RCC 7860 (cell line): ENCODE results near the gene ZC3H7A.
"Not testable (repeated sequence)": the region's sequence is repeated elsewhere in the genome, so short reads cannot be mapped to it uniquely, and the experiment has no call there.

ENCODE experiments used
- DNase-seq: peaks from one replicate; pipeline ENCODE4 v3.0.0-alpha.2; 2015; ENCODE audit warnings: low spot score
- FAIRE-seq: peaks from 2 replicates; lab custom pipeline; 2012; peaks lifted over from hg19 to GRCh38; lab: Jason Lieb, UNC

ZC3H7A gene

DNA sequence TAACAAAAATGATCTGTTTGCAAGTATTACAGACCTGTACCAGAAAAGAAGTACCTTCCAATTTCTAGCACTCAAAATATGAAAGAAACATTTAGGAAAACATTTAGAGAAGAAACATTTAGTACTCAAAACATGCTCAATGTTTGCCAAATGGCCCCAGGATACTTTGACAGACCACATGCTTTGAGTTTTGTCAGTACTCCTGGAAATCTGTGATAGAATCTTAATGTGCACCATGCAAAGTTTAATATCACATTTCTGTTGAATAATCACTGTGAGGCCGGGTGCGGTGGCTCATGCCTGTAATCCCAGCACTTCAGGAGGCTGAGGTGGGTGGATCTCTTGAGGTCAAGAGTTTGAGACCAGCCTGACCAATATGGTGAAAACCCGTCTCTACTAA, 8.5 kb upstream of the ZC3H7A start:
- FAIRE-seq (no peak), DNase-seq (no peak)

DNA sequence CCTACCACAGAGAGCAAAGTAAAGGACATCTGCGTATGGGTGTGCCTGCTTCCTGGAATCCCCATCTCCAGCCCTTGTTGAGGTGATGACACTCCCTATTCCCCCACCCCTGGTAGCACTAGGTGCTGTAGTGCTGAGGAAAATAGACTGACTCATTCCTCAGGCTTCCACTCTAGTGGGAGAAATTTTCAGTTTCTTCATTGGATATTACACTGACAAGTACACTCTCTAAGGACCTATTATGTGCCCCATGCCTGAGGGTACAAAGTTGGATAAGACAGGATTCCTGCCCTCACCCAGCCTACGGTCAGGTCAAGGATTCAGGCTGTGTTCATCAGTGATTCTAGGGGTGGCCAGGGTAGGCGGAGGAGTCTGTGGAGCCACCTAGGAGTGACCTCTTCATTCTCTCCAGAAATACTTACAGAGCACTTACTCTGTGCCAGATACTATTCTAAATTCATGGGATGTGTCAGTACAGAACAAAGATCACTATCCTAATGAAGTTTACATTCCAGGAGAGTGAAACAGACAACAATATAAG, 4.5 kb upstream of the ZC3H7A start:
- no peak for FAIRE-seq
- no peak for DNase-seq

DNA sequence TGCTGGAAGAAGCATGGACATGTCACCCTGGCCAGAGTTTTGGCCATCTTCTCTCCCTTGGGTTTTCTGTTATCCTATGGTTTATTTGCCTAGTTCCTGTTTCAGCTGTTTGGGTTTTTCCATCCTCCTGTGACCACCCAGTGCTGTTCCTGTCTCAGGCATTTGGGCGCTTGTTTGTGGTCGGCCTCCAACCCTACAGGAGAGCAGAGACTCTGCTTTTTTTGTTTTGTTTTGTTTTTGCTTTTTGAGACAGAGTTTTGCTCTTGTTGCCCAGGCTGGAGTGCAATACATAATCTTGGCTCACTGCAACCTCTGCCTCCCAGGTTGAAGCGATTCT, 3.3 kb upstream of the ZC3H7A start:
- DNase-seq (no peak), FAIRE-seq (no peak)

DNA sequence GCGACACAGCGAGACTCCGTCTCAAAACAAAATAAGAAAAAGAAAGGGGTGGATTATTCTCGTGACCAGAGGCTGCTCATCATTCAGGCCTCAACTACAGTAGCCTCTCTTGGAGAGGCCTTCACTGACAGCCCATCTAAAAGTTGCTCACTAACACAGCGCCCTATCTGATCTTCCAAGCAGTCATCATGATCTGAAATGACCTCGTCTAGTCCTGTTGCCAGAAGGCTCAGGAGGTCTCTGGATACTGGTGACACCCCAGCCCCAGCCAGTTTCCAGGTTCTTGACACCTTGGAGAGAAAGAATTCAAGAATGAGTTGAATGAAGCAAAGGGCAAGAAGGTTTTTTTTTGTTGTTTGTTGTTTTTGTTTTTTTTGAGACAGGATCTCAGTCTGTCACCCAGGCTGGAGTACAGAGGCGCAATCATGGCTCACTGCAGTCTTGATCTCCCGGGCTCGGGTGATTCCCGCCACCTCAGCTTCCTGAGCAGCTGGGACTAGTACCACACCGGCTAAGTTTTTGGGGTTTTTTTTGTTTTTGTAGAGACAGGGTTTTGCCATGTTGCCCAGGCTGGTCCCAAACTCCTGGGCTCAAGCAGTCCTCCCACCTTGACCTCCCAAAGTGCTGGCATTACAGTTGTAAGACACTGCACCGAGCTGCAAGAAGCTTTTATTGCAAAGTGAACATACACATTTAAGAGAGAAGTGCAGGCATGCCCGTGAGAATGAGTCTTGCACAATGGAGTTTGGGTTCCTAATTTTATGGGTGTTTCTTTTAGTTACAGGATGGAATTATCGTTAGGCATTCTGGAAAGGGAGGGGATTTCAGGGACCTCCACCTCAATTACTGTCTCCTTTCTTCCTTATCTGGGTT, 2.7 kb upstream of the ZC3H7A start:
- FAIRE-seq, result no peak
- DNase-seq, result no peak

DNA sequence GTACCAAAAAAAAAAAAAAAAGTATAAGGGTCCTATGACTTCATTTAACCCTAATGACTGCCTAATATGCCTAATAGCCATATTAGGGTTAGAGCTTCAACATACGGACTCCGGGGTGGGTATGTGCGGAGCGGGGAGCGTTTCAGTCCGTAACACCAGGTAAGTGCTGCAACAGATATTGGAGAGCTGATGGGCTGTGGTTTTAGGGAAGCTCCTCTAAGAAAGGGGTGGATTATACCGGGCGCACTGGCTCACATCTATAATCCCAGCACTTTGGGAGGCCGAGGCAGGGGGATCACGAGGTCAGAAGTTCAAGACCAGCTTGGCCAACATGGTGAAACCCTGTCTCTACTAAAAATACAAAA, 1.9 kb upstream of the ZC3H7A start:
- DNase-seq (no peak), FAIRE-seq (no peak)

DNA sequence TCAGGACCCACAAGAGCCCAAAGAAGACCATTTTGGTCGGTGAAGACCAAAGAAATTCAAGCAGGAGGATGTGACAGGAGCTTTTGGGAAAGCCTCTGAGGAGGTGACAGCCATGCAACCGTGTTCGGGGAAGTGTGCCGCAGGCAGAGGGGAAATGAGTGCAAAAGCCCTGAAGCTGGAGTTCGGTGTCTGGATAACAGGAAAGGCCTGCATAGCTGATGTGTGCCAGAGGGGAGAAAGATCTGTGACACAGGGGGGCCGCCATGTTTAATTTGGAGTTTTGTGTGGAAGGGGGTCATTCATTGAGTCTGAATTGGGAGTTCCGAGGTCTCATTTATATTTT, 870 bp upstream of the ZC3H7A start:
- FAIRE-seq, result no peak
- no peak for DNase-seq

DNA sequence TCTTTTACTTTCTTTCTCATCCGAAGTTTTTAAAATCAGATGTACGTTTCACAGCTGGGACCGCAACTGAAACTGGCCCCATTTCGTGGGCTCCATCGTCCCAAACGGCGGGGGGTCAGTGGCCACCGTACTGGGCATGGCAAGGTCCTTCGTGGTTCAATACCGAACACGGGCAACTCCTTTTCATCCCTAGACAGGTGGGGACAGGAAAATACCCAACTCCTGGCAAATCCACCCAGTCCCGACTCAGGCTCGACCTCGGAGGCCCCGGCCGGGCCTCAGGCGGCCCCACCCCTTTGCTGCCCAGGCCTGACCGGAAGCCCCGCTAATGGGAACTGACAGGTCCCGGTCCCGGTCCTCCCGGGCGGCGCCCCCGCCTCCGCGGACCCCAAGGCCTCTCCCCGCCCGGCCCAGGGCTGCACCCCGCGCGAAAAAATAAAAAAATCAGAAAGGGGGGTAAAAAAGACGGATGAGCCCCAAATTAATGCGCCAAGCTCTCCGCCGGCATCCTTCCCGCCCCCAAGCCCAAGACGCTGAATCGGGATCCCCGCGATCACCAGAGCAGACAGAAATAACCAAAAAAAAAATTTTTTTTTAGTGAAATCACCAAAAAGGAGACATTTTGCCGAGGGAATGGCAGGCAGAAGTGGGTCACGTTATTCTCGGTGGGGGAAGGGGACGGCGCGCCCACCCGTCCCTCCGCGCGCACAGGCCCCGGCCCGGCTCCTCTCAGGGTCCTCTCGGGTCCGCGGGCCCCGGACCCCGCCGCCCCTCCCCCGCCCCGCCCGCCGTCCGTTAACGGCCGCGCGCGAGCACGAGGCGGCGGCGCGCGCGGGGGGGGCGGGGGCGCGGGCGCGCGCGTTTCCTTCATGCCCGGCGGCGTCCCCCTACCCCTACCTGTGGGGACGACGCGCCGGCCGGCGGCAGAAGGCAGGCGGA, 562 bp downstream of the ZC3H7A start:
- peak; percentile 18 for DNase-seq
- no peak for FAIRE-seq

DNA sequence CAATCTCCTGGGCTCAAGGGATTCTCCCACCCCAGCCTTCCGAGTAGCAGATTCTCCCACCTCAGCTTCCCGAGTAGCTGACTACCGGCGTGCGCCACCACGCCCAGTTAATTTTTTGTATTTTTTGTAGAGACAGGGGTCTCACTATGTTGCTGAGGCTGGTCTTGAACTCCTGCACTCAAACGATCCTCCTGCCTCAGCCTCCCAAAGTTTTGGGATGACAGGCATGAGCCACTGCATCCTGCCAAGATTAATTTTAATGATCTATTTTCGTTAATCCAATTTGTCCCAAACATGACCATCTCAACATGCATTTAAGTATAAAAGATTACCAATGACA, 1.2 kb downstream of the ZC3H7A start:
- no peak for DNase-seq
- no peak for FAIRE-seq

DNA sequence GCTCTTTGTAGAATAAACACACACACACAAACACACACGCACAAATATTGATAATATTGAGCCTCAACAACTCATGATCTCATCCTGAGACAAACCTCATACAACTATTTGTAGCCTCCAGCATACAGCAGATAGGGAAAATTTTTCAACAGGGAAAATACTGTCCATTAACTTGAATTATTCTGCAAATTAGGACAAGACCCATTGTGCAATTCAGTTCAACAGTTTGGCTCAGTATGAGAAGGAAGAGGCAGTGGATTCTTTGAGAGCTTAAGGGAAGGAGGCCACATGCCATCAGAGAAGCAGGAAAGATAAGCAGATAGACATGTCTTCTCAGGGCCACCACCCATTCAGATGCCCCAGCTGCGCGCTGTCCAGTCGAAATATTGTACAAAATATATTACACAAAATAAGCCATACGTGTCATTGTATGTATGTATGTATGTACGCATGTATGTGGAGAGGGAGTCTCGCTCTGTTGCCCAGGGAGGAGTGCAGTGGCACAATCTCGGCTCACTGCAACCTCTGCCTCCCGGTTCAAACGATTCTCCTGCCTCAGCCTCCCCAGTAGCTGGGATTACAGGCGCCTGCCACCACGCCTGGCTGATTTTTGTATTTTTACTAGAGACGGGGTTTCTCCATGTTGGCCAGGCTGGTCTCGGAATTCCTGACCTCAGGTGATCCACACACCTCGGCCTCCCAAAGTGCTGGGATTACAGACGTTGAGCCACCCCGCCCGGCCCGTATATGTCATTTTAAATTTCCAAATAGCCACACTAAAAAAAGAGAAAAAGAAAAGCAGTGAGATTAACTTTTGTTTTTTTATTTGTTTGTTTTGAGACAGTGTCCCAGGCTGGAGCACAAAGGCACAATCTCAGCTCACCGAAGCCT, 1.8 kb downstream of the ZC3H7A start:
- FAIRE-seq, result no peak
- no peak for DNase-seq

DNA sequence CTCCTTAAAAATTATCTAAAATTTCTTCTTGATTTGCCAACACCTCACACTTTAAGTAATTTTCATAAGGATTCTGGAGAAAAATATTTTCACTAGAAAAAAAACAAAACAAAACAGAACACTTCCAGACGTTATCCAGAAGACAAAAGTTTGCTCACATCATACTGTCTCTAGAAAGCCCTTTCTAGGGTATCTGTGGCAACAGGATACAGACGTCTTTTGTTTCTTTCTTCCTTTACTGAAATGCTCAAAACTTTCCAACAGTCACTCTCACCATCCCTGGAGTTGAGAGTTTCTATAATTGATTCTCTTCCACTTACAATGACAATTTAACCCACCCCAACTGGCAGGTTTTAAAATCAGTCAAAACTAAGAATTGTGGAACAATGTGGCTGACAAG, 2.6 kb downstream of the ZC3H7A start:
- FAIRE-seq, result no peak

DNA sequence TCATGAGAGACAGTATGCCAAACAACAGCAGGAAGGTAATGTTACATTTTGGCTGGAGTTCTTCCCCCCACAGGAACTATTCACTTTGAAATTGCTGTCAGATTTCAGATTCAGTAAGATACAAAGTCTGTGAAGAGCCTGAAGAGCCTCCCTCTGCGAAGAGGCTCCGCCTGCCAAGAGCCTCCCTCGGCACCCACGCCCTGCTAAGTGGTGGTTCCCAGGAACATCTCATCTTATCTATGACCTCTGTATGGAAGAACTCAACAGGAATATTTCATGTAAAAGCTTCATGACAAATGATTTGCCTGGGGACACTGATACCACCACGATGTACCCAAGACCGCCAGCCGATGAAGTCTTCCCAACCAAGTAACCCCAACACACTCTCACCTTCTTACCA, 3.2 kb downstream of the ZC3H7A start:
- DNase-seq (no peak), FAIRE-seq (no peak)

More for the DNA sequence above, 2.6 kb downstream of the ZC3H7A start:
- no peak for DNase-seq

DNA sequence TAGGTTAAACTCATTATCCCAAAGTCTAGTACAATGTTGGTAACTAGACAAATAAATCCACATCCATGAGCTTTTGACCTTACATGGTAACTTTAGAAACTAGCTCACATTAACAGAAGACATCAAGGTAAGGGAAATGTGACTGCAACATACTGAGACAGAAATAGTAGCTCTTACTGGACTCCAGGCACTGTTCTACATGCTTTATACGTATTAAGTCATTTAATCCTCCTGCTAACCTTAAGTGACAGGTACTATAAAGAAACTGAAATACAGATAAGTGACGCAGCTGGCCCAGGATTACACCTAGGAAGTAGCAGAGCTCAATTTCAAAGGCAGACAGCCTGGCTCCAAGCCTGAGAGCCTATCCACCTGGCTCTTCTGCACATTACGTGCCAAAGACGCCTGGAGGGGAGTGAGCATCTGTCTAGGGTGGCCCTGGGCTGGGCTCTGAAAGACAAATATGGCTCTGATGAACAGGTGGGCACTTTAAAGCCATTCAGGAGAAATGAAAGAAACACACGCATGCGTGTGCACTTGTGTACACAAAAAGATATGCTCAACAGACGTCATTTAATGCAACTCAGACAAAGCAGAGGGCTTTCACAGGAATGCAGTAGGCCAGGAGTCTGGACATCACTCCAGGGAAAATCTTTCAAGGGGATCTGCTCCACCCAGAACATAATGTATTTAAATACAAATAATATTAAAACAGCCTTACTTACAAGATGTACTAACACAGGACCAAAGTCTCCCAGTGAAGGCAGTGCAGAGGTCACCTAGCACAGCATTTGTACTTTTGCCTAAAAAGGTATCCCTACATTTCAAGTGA, 4.4 kb downstream of the ZC3H7A start:
- no peak for FAIRE-seq
- no peak for DNase-seq

DNA sequence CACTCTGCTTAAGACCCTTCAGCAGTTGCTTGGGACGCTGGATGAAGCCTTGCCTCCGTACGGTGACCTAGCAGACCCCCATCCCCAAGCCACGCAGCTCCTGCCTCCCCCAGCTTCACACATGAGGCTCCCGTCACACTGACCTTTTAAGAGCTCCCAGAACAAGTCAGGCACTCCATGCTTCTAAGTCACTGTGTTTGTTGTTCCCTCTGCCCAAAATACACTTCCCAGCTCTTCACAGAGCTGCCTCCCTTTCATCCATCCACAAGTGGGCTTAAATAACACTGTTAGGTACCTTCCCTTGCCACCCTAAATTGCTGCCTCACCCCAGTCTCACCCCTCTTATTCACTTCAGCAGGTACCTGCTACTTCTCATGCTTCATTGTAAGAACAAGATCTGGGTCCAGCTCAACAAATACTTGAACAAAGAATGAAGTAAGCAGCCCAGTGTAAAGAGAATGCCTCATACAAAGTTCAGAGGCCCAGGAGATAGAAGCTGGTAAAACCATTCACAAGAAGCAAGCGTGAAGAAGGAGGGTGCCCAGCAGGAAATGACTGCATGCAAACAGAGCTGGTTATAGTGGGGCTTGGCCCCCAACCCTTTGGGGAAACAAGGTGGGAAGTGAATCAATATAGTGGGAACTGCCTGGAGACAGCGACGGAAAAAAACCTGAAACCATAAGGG, 5.8 kb downstream of the ZC3H7A start:
- no peak for FAIRE-seq
- no peak for DNase-seq

DNA sequence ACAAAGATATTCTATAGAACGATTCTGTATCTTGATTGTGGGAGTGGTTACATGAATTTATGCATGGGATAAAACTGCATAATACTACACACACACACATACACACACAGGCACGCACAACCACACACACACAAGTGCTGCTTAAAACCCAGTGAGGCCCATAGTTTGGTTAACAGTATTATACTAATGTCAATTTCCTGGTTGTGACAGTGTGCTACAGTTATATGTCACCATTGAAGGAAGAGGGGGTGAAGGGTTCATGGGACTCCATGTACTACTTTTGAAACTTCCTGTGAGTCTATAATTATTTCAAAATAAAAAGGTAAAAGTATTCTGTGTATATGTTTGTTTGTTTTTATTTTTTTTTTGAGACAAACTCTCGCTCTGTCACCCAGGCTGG, 8.1 kb downstream of the ZC3H7A start:
- FAIRE-seq (no peak), DNase-seq (no peak)

DNA sequence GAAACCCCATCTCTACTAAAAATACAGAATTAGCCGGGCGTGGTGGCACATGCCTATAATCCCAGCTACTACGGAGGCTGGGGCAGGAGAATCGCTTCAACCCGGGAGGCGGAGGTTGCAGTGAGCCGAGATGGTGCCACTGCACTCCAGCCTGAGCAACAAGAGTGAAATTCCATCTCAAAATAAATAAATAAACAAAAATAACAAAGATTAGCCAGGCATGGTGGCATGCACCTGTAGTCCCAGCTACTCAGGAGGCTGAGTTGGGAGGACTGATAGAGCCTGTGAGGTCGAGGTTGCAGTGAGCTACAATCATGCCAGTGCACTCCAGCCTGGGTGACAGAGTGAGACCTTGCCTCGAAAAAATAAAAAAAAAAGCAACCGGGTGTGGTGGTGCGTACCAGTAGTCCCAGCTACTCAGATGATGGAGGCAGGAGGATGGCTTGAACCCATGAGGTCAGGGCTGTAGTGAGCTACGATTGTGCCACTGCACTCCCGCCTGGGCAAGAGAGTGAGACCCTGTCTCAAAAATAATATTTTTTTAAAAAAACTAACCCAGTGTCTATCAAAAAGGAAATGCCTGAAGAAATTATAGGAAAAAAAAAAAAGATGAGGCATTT, 12.0 kb downstream of the ZC3H7A start:
- not testable (repeated sequence) for FAIRE-seq, DNase-seq

DNA sequence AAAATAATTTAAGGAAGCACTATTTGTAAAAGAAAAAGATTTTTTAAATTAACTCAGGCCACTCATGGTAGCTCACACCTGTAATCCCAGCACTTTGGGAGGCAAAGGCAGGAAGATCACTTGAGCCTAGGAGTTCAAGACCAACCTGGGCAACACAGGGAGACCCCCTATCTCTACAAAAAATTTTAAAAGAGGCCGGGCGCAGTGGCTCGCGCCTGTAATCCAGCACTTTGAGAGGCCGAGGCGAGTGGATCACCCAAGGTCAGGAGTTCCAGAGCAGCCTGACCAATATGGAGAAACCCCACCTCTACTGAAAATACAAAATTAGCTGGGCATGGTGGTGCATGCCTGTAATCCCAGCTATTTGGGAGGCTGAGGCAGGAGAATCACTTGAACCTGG, 12.7 kb downstream of the ZC3H7A start:
- DNase-seq, FAIRE-seq: not testable (repeated sequence)

DNA sequence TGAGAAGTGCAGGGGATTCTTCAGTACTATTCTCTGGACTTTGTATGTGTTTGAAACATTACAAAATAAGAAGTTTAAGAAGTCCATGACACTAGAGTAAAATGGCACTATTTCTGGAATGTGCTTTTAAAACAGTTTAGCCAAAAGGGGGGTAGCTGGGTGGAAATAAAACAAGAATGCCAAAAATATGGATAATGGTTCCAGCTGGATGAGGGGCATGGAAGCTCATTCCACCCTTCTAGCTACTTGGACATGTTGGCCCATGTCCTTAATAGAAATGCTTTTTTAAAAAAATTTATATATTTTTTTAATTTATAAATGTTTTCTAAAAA, 13.1 kb downstream of the ZC3H7A start:
- no peak for DNase-seq
- no peak for FAIRE-seq

DNA sequence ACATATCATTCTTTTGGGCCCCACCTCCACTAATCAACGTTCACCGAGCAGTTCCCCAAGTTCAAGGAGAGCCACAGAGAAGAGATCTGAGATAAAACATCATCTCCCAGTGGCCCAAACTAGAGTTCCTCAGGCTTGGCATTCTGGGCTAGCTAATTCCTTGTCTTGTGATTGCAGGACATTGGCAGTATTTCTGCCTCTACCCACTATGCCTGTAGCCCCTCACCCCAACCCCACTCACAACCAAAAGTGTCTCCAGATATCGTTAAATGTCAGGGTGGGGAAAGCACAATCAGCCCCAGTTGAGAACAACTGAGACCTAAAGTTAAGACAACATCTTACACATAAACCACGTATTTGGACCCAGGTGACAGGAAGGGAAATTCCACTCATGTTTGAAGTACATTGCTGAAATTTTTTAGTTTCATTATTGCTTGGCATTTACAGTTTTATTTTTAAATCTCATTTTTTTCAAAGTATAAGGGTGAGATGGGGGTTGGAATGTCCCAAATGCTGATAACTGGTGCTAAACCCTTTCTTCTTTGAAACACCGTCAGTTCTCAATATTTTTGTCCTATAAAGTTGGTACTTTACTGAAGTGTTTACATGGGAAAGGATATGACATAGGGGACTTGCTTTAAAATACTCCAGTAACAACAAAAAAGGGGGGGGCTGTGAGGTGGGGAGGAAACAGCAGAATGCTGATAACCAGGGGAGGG, 13.6 kb downstream of the ZC3H7A start:
- FAIRE-seq (no peak), DNase-seq (peak; percentile 33)

DNA sequence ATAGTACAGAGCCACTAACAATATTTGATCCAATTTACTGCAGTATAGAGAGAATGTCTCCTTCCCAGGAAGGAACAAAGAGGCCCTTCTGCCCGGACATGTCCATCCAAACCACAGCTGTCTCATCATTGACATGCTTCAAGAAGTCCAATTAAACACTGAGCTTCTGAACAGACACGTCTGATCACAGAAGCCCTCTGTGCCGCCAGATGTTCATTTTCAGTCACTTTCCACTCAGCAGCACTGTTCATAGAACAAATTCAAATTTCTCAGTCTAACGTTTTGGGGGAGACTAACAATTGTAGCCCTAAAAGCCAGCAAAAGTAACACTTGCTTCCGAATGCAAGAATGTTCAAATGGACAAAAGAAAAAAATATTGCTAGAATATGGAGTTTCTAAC, 15.3 kb downstream of the ZC3H7A start:
- FAIRE-seq (peak; percentile 18), DNase-seq (peak; percentile 22)
